Measurements from ENCODE around the gene EEF2. TPM values are rescaled to one million over a fixed set of nuclear protein-coding genes. Genes with fewer than 3 reads are reported as not detected.
A peak's percentile ranks its signal among the peaks of the same experiment; 100 is the strongest.

The EEF2 gene
- total and polyA plus RNA-seq, 8 donors, result 1,467 to 2,064 (median 1,800) TPM

- H3K4me1 ChIP-seq, result peaks cover 0 to 4% of the 10 kb centered on the region in 2 donors
Measured at GRCh38 chr19:4032436-4032835, 47.2 kb upstream of the EEF2 start.

GRCh38 chr19:4031420-4031819 lies 46.2 kb upstream of the EEF2 start:
- DNase-seq (peak in 1 of 4 donors; percentile 60), ATAC-seq (no peak)
- peaks cover 0 to 4% of the 10 kb centered on the region in 2 donors for H3K4me1 ChIP-seq
- H3K27ac ChIP-seq, result no peak overlapping the region
- no peaks in the 10 kb centered on the region for H3K27me3 ChIP-seq
- H3K4me3 ChIP-seq, result no peak overlapping the region
- peaks cover 0 to 85% of the 10 kb centered on the region in 2 donors for H3K36me3 ChIP-seq
- TF ChIP-seq CTCF (IDR thresholded peaks at IDR 0.05), result no peak
- no peaks in the 10 kb centered on the region for H3K9me3 ChIP-seq
- intact Hi-C loops (cut with DNase I), result no loop called here

More at GRCh38 chr19:4032436-4032835, 47.2 kb upstream of the EEF2 start:
- H3K27ac ChIP-seq, result no peak overlapping the region
- peaks cover 0 to 88% of the 10 kb centered on the region in 2 donors for H3K36me3 ChIP-seq
- TF ChIP-seq CTCF (IDR thresholded peaks at IDR 0.05), result no peak
- ATAC-seq (no peak), DNase-seq (peak in 1 of 4 donors; percentile 68)
- no peaks in the 10 kb centered on the region for H3K9me3 ChIP-seq
- H3K4me3 ChIP-seq, result no peak overlapping the region
- intact Hi-C loops (cut with DNase I), result no loop called here
- H3K27me3 ChIP-seq, result no peaks in the 10 kb centered on the region

GRCh38 chr19:4030981-4031380 lies 45.7 kb upstream of the EEF2 start:
- ATAC-seq (no peak), DNase-seq (no peak)
- no peak overlapping the region for H3K27ac ChIP-seq
- intact Hi-C loops (cut with DNase I), result no loop called here
- H3K36me3 ChIP-seq, result peaks cover 0 to 86% of the 10 kb centered on the region in 2 donors
- no peaks in the 10 kb centered on the region for H3K9me3 ChIP-seq
- no peaks in the 10 kb centered on the region for H3K27me3 ChIP-seq
- H3K4me3 ChIP-seq, result no peak overlapping the region
- no peak for TF ChIP-seq CTCF (IDR thresholded peaks at IDR 0.05)
- peaks cover 0 to 4% of the 10 kb centered on the region in 2 donors for H3K4me1 ChIP-seq

- DNase-seq (no peak), ATAC-seq (no peak)
- peaks cover 0 to 4% of the 10 kb centered on the region in 2 donors for H3K4me1 ChIP-seq
- H3K36me3 ChIP-seq, result peaks cover 0 to 91% of the 10 kb centered on the region in 2 donors
- intact Hi-C loops (cut with DNase I), result no loop called here
- H3K4me3 ChIP-seq, result no peak overlapping the region
- no peaks in the 10 kb centered on the region for H3K9me3 ChIP-seq
- TF ChIP-seq CTCF (IDR thresholded peaks at IDR 0.05), result no peak
- no peaks in the 10 kb centered on the region for H3K27me3 ChIP-seq
- H3K27ac ChIP-seq, result no peak overlapping the region
Measured at GRCh38 chr19:4030552-4030951, 45.3 kb upstream of the EEF2 start.

- Histone ChIP-seq H3K4me3 (no peak overlapping the region), H3K4me1 (peaks cover 0 to 1% of the 10 kb centered on the region in 2 donors), H3K27ac (no peak overlapping the region), H3K9me3 (no peaks in the 10 kb centered on the region), H3K36me3 (peaks cover 0 to 92% of the 10 kb centered on the region in 2 donors), H3K27me3 (no peaks in the 10 kb centered on the region)
- DNase-seq (peak in 1 of 4 donors; percentile 80), ATAC-seq (no peak)
- no peak for TF ChIP-seq CTCF (IDR thresholded peaks at IDR 0.05)
- intact Hi-C loops (cut with DNase I), result no loop called here
Measured at GRCh38 chr19:4029247-4029614, 44.0 kb upstream of the EEF2 start.

Data from left lung (tissue), 10 donors.